Effector memory CD4-positive, alpha-beta T cell (primary cell): ENCODE data around the gene CYRIA.

Experiments
- DNase-seq, 3 donors: peaks; one replicate each; pipeline ENCODE4 v3.0.0-alpha.2; 2020
- H3K27ac ChIP-seq: 2 replicates; pipeline ENCODE4 v1.7.0; 2013; ENCODE audit warnings: mild to moderate bottlenecking, low read length, moderate library complexity; ENCODE audit not compliant: insufficient read depth, poor library complexity, severe bottlenecking
- H3K27me3 ChIP-seq: replicated peaks from 2 replicates; pipeline ENCODE4 v1.7.0; 2013; ENCODE audit warnings: mild to moderate bottlenecking, low read length; ENCODE audit not compliant: insufficient read depth, control insufficient read depth, poor library complexity, severe bottlenecking
- H3K36me3 ChIP-seq: 2 replicates; pipeline ENCODE4 v1.7.0; 2013; ENCODE audit warnings: mild to moderate bottlenecking, low read length, moderate library complexity; ENCODE audit not compliant: control insufficient read depth, insufficient read depth
- H3K4me1 ChIP-seq: 2 replicates; pipeline ENCODE4 v1.7.0; 2013; ENCODE audit warnings: low read length, mild to moderate bottlenecking; ENCODE audit not compliant: control insufficient read depth, insufficient read depth, poor library complexity, severe bottlenecking
- H3K4me3 ChIP-seq: 2 replicates; pipeline ENCODE4 v1.7.0; 2013; ENCODE audit warnings: low read length, low read depth, mild to moderate bottlenecking; ENCODE audit not compliant: insufficient read depth, poor library complexity, severe bottlenecking
- H3K9me3 ChIP-seq: 2 replicates; pipeline ENCODE4 v1.7.0; 2013; ENCODE audit warnings: mild to moderate bottlenecking, low read length, moderate library complexity; ENCODE audit not compliant: control insufficient read depth

Gene CYRIA

GRCh38 chr2:16660556-16660955 lies 5.1 kb downstream of the CYRIA start:
- Histone ChIP-seq H3K9me3 (no peaks in the 10 kb centered on the region), H3K27ac (no peak overlapping the region), H3K4me3 (no peak overlapping the region), H3K4me1 (peaks cover 5% of the 10 kb centered on the region), H3K36me3 (no peaks in the 10 kb centered on the region), H3K27me3 (peaks cover 21% of the 10 kb centered on the region)
- no peak for DNase-seq

GRCh38 chr2:16660114-16660513 lies 5.5 kb downstream of the CYRIA start:
- no peaks in the 10 kb centered on the region for H3K9me3 ChIP-seq
- DNase-seq, result no peak
- H3K4me3 ChIP-seq, result no peak overlapping the region
- H3K36me3 ChIP-seq, result no peaks in the 10 kb centered on the region
- H3K4me1 ChIP-seq, result peaks cover 2% of the 10 kb centered on the region
- no peak overlapping the region for H3K27ac ChIP-seq
- peaks cover 18% of the 10 kb centered on the region for H3K27me3 ChIP-seq

GRCh38 chr2:16658076-16658739 lies 7.4 kb downstream of the CYRIA start:
- DNase-seq, result no peak
- H3K4me3 ChIP-seq, result no peak overlapping the region
- H3K9me3 ChIP-seq, result no peaks in the 10 kb centered on the region
- no peaks in the 10 kb centered on the region for H3K4me1 ChIP-seq
- no peaks in the 10 kb centered on the region for H3K27me3 ChIP-seq
- no peaks in the 10 kb centered on the region for H3K36me3 ChIP-seq
- no peak overlapping the region for H3K27ac ChIP-seq

GRCh38 chr2:16657671-16658070 lies 8.0 kb downstream of the CYRIA start:
- H3K4me3 ChIP-seq, result no peak overlapping the region
- H3K4me1 ChIP-seq, result no peaks in the 10 kb centered on the region
- H3K27me3 ChIP-seq, result no peaks in the 10 kb centered on the region
- no peak for DNase-seq
- H3K27ac ChIP-seq, result no peak overlapping the region
- H3K9me3 ChIP-seq, result no peaks in the 10 kb centered on the region
- no peaks in the 10 kb centered on the region for H3K36me3 ChIP-seq

- Histone ChIP-seq H3K4me3 (no peak overlapping the region), H3K27ac (no peak overlapping the region), H3K36me3 (no peaks in the 10 kb centered on the region), H3K9me3 (no peaks in the 10 kb centered on the region), H3K27me3 (no peaks in the 10 kb centered on the region), H3K4me1 (no peaks in the 10 kb centered on the region)
- DNase-seq, result no peak
These were observed 8.7 kb downstream of the CYRIA start for GRCh38 chr2:16656784-16657391.

GRCh38 chr2:16655905-16656642 lies 9.6 kb downstream of the CYRIA start:
- Histone ChIP-seq H3K36me3 (no peaks in the 10 kb centered on the region), H3K27ac (no peak overlapping the region), H3K4me3 (no peak overlapping the region), H3K9me3 (no peaks in the 10 kb centered on the region), H3K27me3 (no peaks in the 10 kb centered on the region), H3K4me1 (no peaks in the 10 kb centered on the region)
- no peak for DNase-seq

GRCh38 chr2:16655445-16655837 lies 10.2 kb downstream of the CYRIA start:
- no peaks in the 10 kb centered on the region for H3K27me3 ChIP-seq
- no peaks in the 10 kb centered on the region for H3K4me1 ChIP-seq
- no peak overlapping the region for H3K27ac ChIP-seq
- no peak for DNase-seq
- H3K9me3 ChIP-seq, result no peaks in the 10 kb centered on the region
- no peak overlapping the region for H3K4me3 ChIP-seq
- H3K36me3 ChIP-seq, result no peaks in the 10 kb centered on the region

GRCh38 chr2:16654833-16655444 lies 10.7 kb downstream of the CYRIA start:
- H3K4me1 ChIP-seq, result no peaks in the 10 kb centered on the region
- DNase-seq, result no peak
- H3K27me3 ChIP-seq, result no peaks in the 10 kb centered on the region
- H3K4me3 ChIP-seq, result no peak overlapping the region
- no peaks in the 10 kb centered on the region for H3K9me3 ChIP-seq
- H3K36me3 ChIP-seq, result no peaks in the 10 kb centered on the region
- no peak overlapping the region for H3K27ac ChIP-seq

- no peak overlapping the region for H3K27ac ChIP-seq
- H3K36me3 ChIP-seq, result no peaks in the 10 kb centered on the region
- H3K9me3 ChIP-seq, result no peaks in the 10 kb centered on the region
- no peaks in the 10 kb centered on the region for H3K27me3 ChIP-seq
- no peaks in the 10 kb centered on the region for H3K4me1 ChIP-seq
- no peak overlapping the region for H3K4me3 ChIP-seq
- DNase-seq, result no peak
These were observed 11.8 kb downstream of the CYRIA start for GRCh38 chr2:16653799-16654198.

GRCh38 chr2:16653083-16653375 lies 12.6 kb downstream of the CYRIA start:
- no peak overlapping the region for H3K4me3 ChIP-seq
- no peaks in the 10 kb centered on the region for H3K36me3 ChIP-seq
- no peaks in the 10 kb centered on the region for H3K4me1 ChIP-seq
- no peak overlapping the region for H3K27ac ChIP-seq
- H3K27me3 ChIP-seq, result no peaks in the 10 kb centered on the region
- no peaks in the 10 kb centered on the region for H3K9me3 ChIP-seq
- no peak for DNase-seq
